SJCRH30 (cell line): ENCODE data around the gene SCRN2. TPM values are rescaled to one million over a fixed set of nuclear protein-coding genes. Genes with fewer than 3 reads are reported as not detected.

ENCODE experiments used
- DNase-seq, 2 experiments: peaks; one replicate each; pipeline ENCODE4 v3.0.0-alpha.2; 2015 to 2020
- H3K27ac ChIP-seq: fragments of 250-450 bp; sonication (Bioruptor Pico); 2 replicates; pipeline ENCODE4 v1.5.1; 2020; ENCODE audit warnings: mild to moderate bottlenecking, moderate library complexity
- H3K27me3 ChIP-seq: fragments of 250-450 bp; sonication (Bioruptor Pico); 2 replicates; pipeline ENCODE4 v1.5.1; 2020; ENCODE audit warnings: mild to moderate bottlenecking, moderate library complexity
- H3K36me3 ChIP-seq: fragments of 250-450 bp; sonication (Bioruptor Pico); 2 replicates; pipeline ENCODE4 v1.5.1; 2020; ENCODE audit warnings: mild to moderate bottlenecking, moderate library complexity
- H3K4me1 ChIP-seq: fragments of 250-450 bp; sonication (Bioruptor Pico); 2 replicates; pipeline ENCODE4 v1.5.1; 2020; ENCODE audit warnings: mild to moderate bottlenecking, moderate library complexity
- H3K4me3 ChIP-seq: fragments of 250-450 bp; sonication (Bioruptor Pico); 2 replicates; pipeline ENCODE4 v1.5.1; 2020; ENCODE audit warnings: mild to moderate bottlenecking, moderate library complexity
- H3K9me3 ChIP-seq: fragments of 250-450 bp; sonication (Bioruptor Pico); replicated peaks from 2 replicates; pipeline ENCODE4 v1.5.1; 2020; ENCODE audit warnings: mild to moderate bottlenecking, moderate library complexity
- total RNA-seq: library from RNA; depleted of rRNA; stranded (reverse); fragments of >200 nt; shearing (Covaris generic); gene quantifications from 2 replicates; pipeline ENCODE4 v1.2.3, GENCODE V29; 2014; rRNA removed

SCRN2 gene
- total RNA-seq, 1 experiment from 2014 or later, result 12.9 TPM

- no peak for DNase-seq
- no peaks in the 10 kb centered on the region for H3K4me1 ChIP-seq
- H3K4me3 ChIP-seq, result no peak overlapping the region
- no peaks in the 10 kb centered on the region for H3K36me3 ChIP-seq
- H3K9me3 ChIP-seq, result no peaks in the 10 kb centered on the region
- no peak overlapping the region for H3K27ac ChIP-seq
- H3K27me3 ChIP-seq, result no peaks in the 10 kb centered on the region
These were observed 39.2 kb downstream of the SCRN2 start for GRCh38 chr17:47801906-47802305.

GRCh38 chr17:47801176-47801765, 39.8 kb downstream of the SCRN2 start:
- no peaks in the 10 kb centered on the region for H3K9me3 ChIP-seq
- H3K36me3 ChIP-seq, result no peaks in the 10 kb centered on the region
- no peak for DNase-seq
- H3K27ac ChIP-seq, result no peak overlapping the region
- H3K27me3 ChIP-seq, result no peaks in the 10 kb centered on the region
- H3K4me1 ChIP-seq, result no peaks in the 10 kb centered on the region
- no peak overlapping the region for H3K4me3 ChIP-seq

GRCh38 chr17:47800686-47801085, 40.4 kb downstream of the SCRN2 start:
- H3K36me3 ChIP-seq, result no peaks in the 10 kb centered on the region
- DNase-seq, result no peak
- H3K27ac ChIP-seq, result no peak overlapping the region
- H3K9me3 ChIP-seq, result no peaks in the 10 kb centered on the region
- H3K27me3 ChIP-seq, result no peaks in the 10 kb centered on the region
- no peaks in the 10 kb centered on the region for H3K4me1 ChIP-seq
- no peak overlapping the region for H3K4me3 ChIP-seq

- Histone ChIP-seq H3K9me3 (no peaks in the 10 kb centered on the region), H3K27ac (no peak overlapping the region), H3K36me3 (no peaks in the 10 kb centered on the region), H3K4me1 (no peaks in the 10 kb centered on the region), H3K27me3 (0 out of 2 replicates have a peak, but pooled peaks cover 3% of the 10 kb centered on the region), H3K4me3 (no peak overlapping the region)
- peak in 1 of 2 experiments; percentile 55 for DNase-seq
These were observed 43.3 kb downstream of the SCRN2 start for GRCh38 chr17:47797797-47798196.

GRCh38 chr17:47792979-47793378, 48.1 kb downstream of the SCRN2 start:
- H3K27me3 ChIP-seq, result peaks cover 3% of the 10 kb centered on the region; the same call in 1 of the 2 replicates

GRCh38 chr17:47792457-47792856, 48.6 kb downstream of the SCRN2 start:
- Histone ChIP-seq H3K27me3 (peaks cover 3% of the 10 kb centered on the region; the same call in 1 of the 2 replicates), H3K4me1 (no peaks in the 10 kb centered on the region), H3K9me3 (no peaks in the 10 kb centered on the region), H3K36me3 (no peaks in the 10 kb centered on the region), H3K4me3 (no peak overlapping the region), H3K27ac (no peak overlapping the region)
- DNase-seq, result no peak

More at GRCh38 chr17:47792979-47793378, 48.1 kb downstream of the SCRN2 start:
- no peak for DNase-seq
- no peak overlapping the region for H3K27ac ChIP-seq
- no peaks in the 10 kb centered on the region for H3K4me1 ChIP-seq
- H3K9me3 ChIP-seq, result no peaks in the 10 kb centered on the region
- H3K36me3 ChIP-seq, result no peaks in the 10 kb centered on the region
- no peak overlapping the region for H3K4me3 ChIP-seq

- DNase-seq, result no peak
- H3K4me3 ChIP-seq, result no peak overlapping the region
- H3K27ac ChIP-seq, result no peak overlapping the region
- peaks cover 3% of the 10 kb centered on the region; the same call in 1 of the 2 replicates for H3K27me3 ChIP-seq
- H3K9me3 ChIP-seq, result no peaks in the 10 kb centered on the region
- H3K4me1 ChIP-seq, result no peaks in the 10 kb centered on the region
- no peaks in the 10 kb centered on the region for H3K36me3 ChIP-seq
These were observed 50.0 kb downstream of the SCRN2 start for GRCh38 chr17:47791025-47791424.

- H3K27me3 ChIP-seq, result peaks cover 3% of the 10 kb centered on the region; the same call in 1 of the 2 replicates
These were observed 51.2 kb downstream of the SCRN2 start for GRCh38 chr17:47789611-47790561.

More at GRCh38 chr17:47789611-47790561, 51.2 kb downstream of the SCRN2 start:
- DNase-seq, result no peak
- Histone ChIP-seq H3K4me3 (no peak overlapping the region), H3K27ac (no peak overlapping the region), H3K9me3 (no peaks in the 10 kb centered on the region), H3K4me1 (no peaks in the 10 kb centered on the region), H3K36me3 (no peaks in the 10 kb centered on the region)

Other genes starting within 250 kb of the SCRN2 start
- 530 and 537 TPM in 2 replicates for gene KPNB1, start 191.4 kb downstream of the SCRN2 start, total RNA-seq
- gene TBKBP1, start 147.1 kb downstream of the SCRN2 start, total RNA-seq, result 14.4 and 15.6 TPM in 2 replicates
- gene TBX21, start 108.0 kb downstream of the SCRN2 start, total RNA-seq, result not detected in 2 replicates
- gene OSBPL7, start 19.5 kb downstream of the SCRN2 start, total RNA-seq, result 8.3 and 10.5 TPM in 2 replicates
- gene MRPL10, start 9.7 kb downstream of the SCRN2 start, total RNA-seq, result 45.1 and 46.7 TPM in 2 replicates
- gene LRRC46, start 9.6 kb downstream of the SCRN2 start, total RNA-seq, result 0.18 and 0.34 TPM in 2 replicates
- not detected in 2 replicates for gene SP6, start 9.9 kb upstream of the SCRN2 start, total RNA-seq
- 3.7 and 3.9 TPM in 2 replicates for gene SP2, start 55.0 kb upstream of the SCRN2 start, total RNA-seq
- 9.7 and 10.4 TPM in 2 replicates for gene PNPO, start 100.3 kb upstream of the SCRN2 start, total RNA-seq
- gene PRR15L, start 116.6 kb upstream of the SCRN2 start, total RNA-seq, result not detected in 2 replicates
- 47.0 and 64.2 TPM in 2 replicates for gene CDK5RAP3, start 129.8 kb upstream of the SCRN2 start, total RNA-seq
- gene COPZ2, start 196.5 kb upstream of the SCRN2 start, total RNA-seq, result 0.32 TPM in 1 of 2 replicates, not detected in the other
- 75.1 and 78.1 TPM in 2 replicates for gene NFE2L1, start 207.1 kb upstream of the SCRN2 start, total RNA-seq